WTC11 (cell line): ENCODE data around the gene USB1.

Experiments
- CREM ChIP-seq: sonication (generic); formaldehyde crosslinking; IDR thresholded peaks from 2 replicates; pipeline ENCODE4 v1.8.1; 2022; ENCODE audit warnings: mild to moderate bottlenecking, missing genetic modification reagents, moderate library complexity
- ESRRA ChIP-seq: sonication (generic); formaldehyde crosslinking; IDR thresholded peaks from 2 replicates; pipeline ENCODE4 v1.8.1; 2022; ENCODE audit warnings: mild to moderate bottlenecking, missing genetic modification reagents, borderline replicate concordance
- GABPB1 ChIP-seq: sonication (generic); formaldehyde crosslinking; IDR thresholded peaks from 2 replicates; pipeline ENCODE4 v1.8.1; 2023; ENCODE audit warnings: mild to moderate bottlenecking, missing genetic modification reagents
- ZBTB21 ChIP-seq: sonication (generic); formaldehyde crosslinking; IDR thresholded peaks from 2 replicates; pipeline ENCODE4 v1.8.1; 2023; ENCODE audit warnings: mild to moderate bottlenecking, missing genetic modification reagents, borderline replicate concordance
- TF ChIP-seq, protein P1 (sequence below): fragments of 200-600 bp; IDR thresholded peaks from 2 replicates; pipeline ENCODE4 v1.8.0; 2022; ENCODE audit warnings: antibody characterized with exemption
- TF ChIP-seq, protein P2 (sequence below): fragments of 250-450 bp; sonication (Bioruptor Pico); IDR thresholded peaks from 2 replicates; pipeline ENCODE4 v1.9.0; 2021; ENCODE audit warnings: moderate library complexity, mild to moderate bottlenecking, inconsistent platforms, borderline replicate concordance
- TF ChIP-seq, protein P3 (sequence below): sonication (generic); formaldehyde crosslinking; IDR thresholded peaks from 2 replicates; pipeline ENCODE4 v1.8.1; 2023; ENCODE audit warnings: mild to moderate bottlenecking, missing genetic modification reagents

DNA sequence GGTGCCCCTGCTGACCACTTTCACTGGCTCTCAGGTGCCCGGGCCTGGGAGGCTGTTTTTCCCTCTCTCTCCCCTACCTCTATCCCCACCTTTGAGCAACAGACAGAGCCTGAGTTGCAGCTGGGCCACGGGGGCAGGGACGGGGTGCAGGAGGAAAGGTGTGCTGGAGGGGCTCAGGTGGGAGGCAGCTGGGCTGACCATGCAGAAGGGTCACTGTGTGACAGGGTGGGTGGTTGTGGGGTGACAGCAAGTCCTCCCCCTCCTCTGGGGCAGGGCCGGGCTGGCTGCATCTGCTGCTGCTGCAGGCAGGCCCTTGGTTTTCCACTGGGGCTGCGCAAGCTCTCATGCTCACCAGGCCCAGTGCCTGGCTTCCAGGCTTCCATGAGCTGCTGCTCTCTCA, 7.3 kb upstream of the USB1 start:
- TF ChIP-seq, protein P1, sequence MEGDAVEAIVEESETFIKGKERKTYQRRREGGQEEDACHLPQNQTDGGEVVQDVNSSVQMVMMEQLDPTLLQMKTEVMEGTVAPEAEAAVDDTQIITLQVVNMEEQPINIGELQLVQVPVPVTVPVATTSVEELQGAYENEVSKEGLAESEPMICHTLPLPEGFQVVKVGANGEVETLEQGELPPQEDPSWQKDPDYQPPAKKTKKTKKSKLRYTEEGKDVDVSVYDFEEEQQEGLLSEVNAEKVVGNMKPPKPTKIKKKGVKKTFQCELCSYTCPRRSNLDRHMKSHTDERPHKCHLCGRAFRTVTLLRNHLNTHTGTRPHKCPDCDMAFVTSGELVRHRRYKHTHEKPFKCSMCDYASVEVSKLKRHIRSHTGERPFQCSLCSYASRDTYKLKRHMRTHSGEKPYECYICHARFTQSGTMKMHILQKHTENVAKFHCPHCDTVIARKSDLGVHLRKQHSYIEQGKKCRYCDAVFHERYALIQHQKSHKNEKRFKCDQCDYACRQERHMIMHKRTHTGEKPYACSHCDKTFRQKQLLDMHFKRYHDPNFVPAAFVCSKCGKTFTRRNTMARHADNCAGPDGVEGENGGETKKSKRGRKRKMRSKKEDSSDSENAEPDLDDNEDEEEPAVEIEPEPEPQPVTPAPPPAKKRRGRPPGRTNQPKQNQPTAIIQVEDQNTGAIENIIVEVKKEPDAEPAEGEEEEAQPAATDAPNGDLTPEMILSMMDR = no peak
- TF ChIP-seq ZBTB21 (CRISPR knock-in tag) = no peak
- no peak for TF ChIP-seq CREM (CRISPR knock-in tag)
- no peak for TF ChIP-seq GABPB1 (CRISPR knock-in tag)
- TF ChIP-seq, protein P2, sequence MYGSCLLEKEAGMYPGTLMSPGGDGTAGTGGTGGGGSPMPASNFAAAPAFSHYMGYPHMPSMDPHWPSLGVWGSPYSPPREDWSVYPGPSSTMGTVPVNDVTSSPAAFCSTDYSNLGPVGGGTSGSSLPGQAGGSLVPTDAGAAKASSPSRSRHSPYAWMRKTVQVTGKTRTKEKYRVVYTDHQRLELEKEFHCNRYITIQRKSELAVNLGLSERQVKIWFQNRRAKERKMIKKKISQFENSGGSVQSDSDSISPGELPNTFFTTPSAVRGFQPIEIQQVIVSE = no peak
- TF ChIP-seq ESRRA (CRISPR knock-in tag) = no peak
- TF ChIP-seq, protein P3, sequence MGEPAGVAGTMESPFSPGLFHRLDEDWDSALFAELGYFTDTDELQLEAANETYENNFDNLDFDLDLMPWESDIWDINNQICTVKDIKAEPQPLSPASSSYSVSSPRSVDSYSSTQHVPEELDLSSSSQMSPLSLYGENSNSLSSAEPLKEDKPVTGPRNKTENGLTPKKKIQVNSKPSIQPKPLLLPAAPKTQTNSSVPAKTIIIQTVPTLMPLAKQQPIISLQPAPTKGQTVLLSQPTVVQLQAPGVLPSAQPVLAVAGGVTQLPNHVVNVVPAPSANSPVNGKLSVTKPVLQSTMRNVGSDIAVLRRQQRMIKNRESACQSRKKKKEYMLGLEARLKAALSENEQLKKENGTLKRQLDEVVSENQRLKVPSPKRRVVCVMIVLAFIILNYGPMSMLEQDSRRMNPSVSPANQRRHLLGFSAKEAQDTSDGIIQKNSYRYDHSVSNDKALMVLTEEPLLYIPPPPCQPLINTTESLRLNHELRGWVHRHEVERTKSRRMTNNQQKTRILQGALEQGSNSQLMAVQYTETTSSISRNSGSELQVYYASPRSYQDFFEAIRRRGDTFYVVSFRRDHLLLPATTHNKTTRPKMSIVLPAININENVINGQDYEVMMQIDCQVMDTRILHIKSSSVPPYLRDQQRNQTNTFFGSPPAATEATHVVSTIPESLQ = no peak
